Mucosa of descending colon (tissue), 3 donors: ENCODE results near the gene PCTP. TPM values are rescaled to one million over a fixed set of nuclear protein-coding genes. Genes with fewer than 3 reads are reported as not detected.

Source experiments
- ATAC-seq: fragments of 200-7000 bp; cut with Tn5 transposase; one replicate; pipeline ENCODE4 v1.9.1; 2020; ENCODE audit warnings: mild to moderate bottlenecking, moderate library complexity
- DNase-seq, 3 donors: peaks; one replicate each; pipeline ENCODE4 v3.0.0-alpha.2; 2020
- H3K36me3 ChIP-seq: fragments of 200-600 bp; one replicate; pipeline ENCODE4 v1.8.0; 2021; ENCODE audit warnings: low read depth, mild to moderate bottlenecking
- H3K4me1 ChIP-seq: fragments of 200-600 bp; one replicate; pipeline ENCODE4 v1.8.0; 2021; ENCODE audit warnings: low read depth, mild to moderate bottlenecking
- H3K4me3 ChIP-seq: fragments of 200-600 bp; one replicate; pipeline ENCODE4 v1.8.0; 2021; ENCODE audit warnings: mild to moderate bottlenecking
- H3K9me3 ChIP-seq: fragments of 200-600 bp; one replicate; pipeline ENCODE4 v1.8.0; 2021; ENCODE audit warnings: mild to moderate bottlenecking
- CTCF ChIP-seq: fragments of 200-600 bp; IDR thresholded peaks from one replicate; pipeline ENCODE4 v1.8.0; 2022; ENCODE audit warnings: antibody characterized with exemption, mild to moderate bottlenecking
- intact Hi-C, 2 donors: fragments of 100-400 bp; cut with DNase I in 1 of 2; cut with micrococcal nuclease in 1 of 2; formaldehyde crosslinking; loops; one replicate each; pipeline versions ENCODE4 v1.11.0 to v1.11.1; 2022; cut with DNase I, micrococcal nuclease
- total RNA-seq, 3 donors: library from RNA; stranded (reverse); fragmentation: NEBNext Ultra II Directional in 2 of 3; extraction: Animal tissue kit (Norgen Biotek cat#: 25700) in 2 of 3; gene quantifications; one replicate each; pipeline versions ENCODE4 v1.2.1 to v1.2.4, GENCODE V29; 2021 to 2023
- donor health status: DM: no; HTN: no; CAD: no; lungs with moderate emphysema.
- donor health status: DM: no; HTN: no; CAD: no.
- donor health status: DM: no; HTN: yes; CAD: no.

Gene PCTP
- total RNA-seq, 3 donors from 2014 or later: 25.8 to 41.2 (median 28.6) TPM

- no peak for TF ChIP-seq CTCF
- DNase-seq (no peak), ATAC-seq (no peak)
- intact Hi-C loops: no loop called here
- Histone ChIP-seq H3K9me3 (no peaks in the 10 kb centered on the region), H3K4me3 (no peak overlapping the region), H3K36me3 (no peaks in the 10 kb centered on the region), H3K4me1 (peaks cover 4% of the 10 kb centered on the region)
Observed at GRCh38 chr17:55758171-55758570, 7.3 kb downstream of the PCTP start.

- no peaks in the 10 kb centered on the region for H3K9me3 ChIP-seq
- no peak for TF ChIP-seq CTCF
- no peak for DNase-seq
- H3K4me3 ChIP-seq: no peak overlapping the region
- no peaks in the 10 kb centered on the region for H3K36me3 ChIP-seq
- H3K4me1 ChIP-seq: peaks cover 4% of the 10 kb centered on the region
- intact Hi-C loops: no loop called here
- peak; percentile 17 for ATAC-seq
Observed at GRCh38 chr17:55760643-55761355, 9.9 kb downstream of the PCTP start.

GRCh38 chr17:55762086-55762858 lies 11.4 kb downstream of the PCTP start:
- intact Hi-C loops: no loop called here
- DNase-seq (no peak), ATAC-seq (no peak)
- no peak for TF ChIP-seq CTCF
- no peaks in the 10 kb centered on the region for H3K36me3 ChIP-seq
- H3K4me1 ChIP-seq: peaks cover 4% of the 10 kb centered on the region
- no peak overlapping the region for H3K4me3 ChIP-seq
- H3K9me3 ChIP-seq: no peaks in the 10 kb centered on the region

- Histone ChIP-seq H3K36me3 (no peaks in the 10 kb centered on the region), H3K4me3 (no peak overlapping the region), H3K9me3 (no peaks in the 10 kb centered on the region), H3K4me1 (peaks cover 4% of the 10 kb centered on the region)
- ATAC-seq: no peak
- no peak for DNase-seq
- intact Hi-C loops: no loop called here
- no peak for TF ChIP-seq CTCF
Observed at GRCh38 chr17:55763856-55764255, 13.0 kb downstream of the PCTP start.

- H3K4me1 ChIP-seq: peaks cover 4% of the 10 kb centered on the region
- no peaks in the 10 kb centered on the region for H3K36me3 ChIP-seq
- H3K9me3 ChIP-seq: no peaks in the 10 kb centered on the region
- intact Hi-C loops: no loop called here
- no peak for DNase-seq
- no peak for ATAC-seq
- TF ChIP-seq CTCF: no peak
- H3K4me3 ChIP-seq: no peak overlapping the region
Observed at GRCh38 chr17:55764610-55765009, 13.8 kb downstream of the PCTP start.
